ENCODE data around the gene ASB6.

GRCh38 chr9:129649726-129650679 lies 8.1 kb upstream of the ASB6 start:
- TF ChIP-seq POLR2A (IDR thresholded peaks at IDR 0.05) (no peak), CTCF (IDR thresholded peaks at IDR 0.05) (no peak)
